Peyer's patch (tissue), 4 donors: ENCODE measurements around the gene PLXNA4. TPM values are rescaled to one million over a fixed set of nuclear protein-coding genes. Genes with fewer than 3 reads are reported as not detected.

Source experiments
- DNase-seq, 3 donors: peaks; one replicate each; pipeline ENCODE4 v3.0.0-alpha.2; 2017 to 2019
- H3K27ac ChIP-seq, 4 donors: fragments of 200-600 bp; sonication (generic); one replicate each; pipeline ENCODE4 v1.5.1; 2016 to 2019
- H3K27me3 ChIP-seq, 2 donors: fragments of 200-600 bp; sonication (generic); one replicate each; pipeline ENCODE4 v1.5.1; 2019
- H3K36me3 ChIP-seq, 3 donors: fragments of 200-600 bp; sonication (generic); one replicate each; pipeline ENCODE4 v1.5.1; 2016 to 2019
- H3K4me1 ChIP-seq, 4 donors: fragments of 200-600 bp; sonication (generic); one replicate each; pipeline ENCODE4 v1.5.1; 2016 to 2019
- H3K4me3 ChIP-seq, 4 donors: fragments of 200-600 bp; sonication (generic); 1 replicate in 3 of 4; 2 replicates in 1 of 4; pipeline ENCODE4 v1.5.1; 2016 to 2019; ENCODE audit warnings: mild to moderate bottlenecking in 1 of 4
- H3K9me3 ChIP-seq, 4 donors: fragments of 200-600 bp; sonication (generic); one replicate each; pipeline ENCODE4 v1.5.1; 2016 to 2019; ENCODE audit warnings: mild to moderate bottlenecking in 1 of 4
- POLR2A ChIP-seq, 2 donors: fragments of 450-650 bp; IDR thresholded peaks; one replicate each; pipeline ENCODE4 v1.5.1; 2017; ENCODE audit warnings: antibody characterized with exemption in 2 of 2, mild to moderate bottlenecking in 2 of 2, moderate library complexity in 2 of 2
- total RNA-seq, 4 donors: library from RNA; depleted of rRNA; stranded (reverse); fragments of >200 nt; gene quantifications; one replicate each; pipeline ENCODE4 v1.1.0, GENCODE V29; 2016
- TF ChIP-seq, protein P1 (sequence below), 6 experiments: fragments of 450-650 bp in 4 of 6; fragments of 200-600 bp in 2 of 6; sonication (generic) in 1 of 6; IDR thresholded peaks; one replicate each; pipeline ENCODE4 v1.5.1; 2017 to 2019; ENCODE audit warnings: antibody characterized with exemption in 6 of 6, mild to moderate bottlenecking in 3 of 6, moderate library complexity in 1 of 6

PLXNA4 gene
- total RNA-seq, 4 donors from 2014 or later, result 1.4 to 3.8 (median 3.0) TPM

GRCh38 chr7:132472463-132473120 is 103.7 kb downstream of the PLXNA4 start:
- Histone ChIP-seq H3K27me3 (no peaks in the 10 kb centered on the region), H3K9me3 (no peaks in the 10 kb centered on the region), H3K4me3 (no peak overlapping the region), H3K36me3 (no peaks in the 10 kb centered on the region), H3K27ac (no peak overlapping the region), H3K4me1 (no peaks in the 10 kb centered on the region)
- TF ChIP-seq, protein P1, sequence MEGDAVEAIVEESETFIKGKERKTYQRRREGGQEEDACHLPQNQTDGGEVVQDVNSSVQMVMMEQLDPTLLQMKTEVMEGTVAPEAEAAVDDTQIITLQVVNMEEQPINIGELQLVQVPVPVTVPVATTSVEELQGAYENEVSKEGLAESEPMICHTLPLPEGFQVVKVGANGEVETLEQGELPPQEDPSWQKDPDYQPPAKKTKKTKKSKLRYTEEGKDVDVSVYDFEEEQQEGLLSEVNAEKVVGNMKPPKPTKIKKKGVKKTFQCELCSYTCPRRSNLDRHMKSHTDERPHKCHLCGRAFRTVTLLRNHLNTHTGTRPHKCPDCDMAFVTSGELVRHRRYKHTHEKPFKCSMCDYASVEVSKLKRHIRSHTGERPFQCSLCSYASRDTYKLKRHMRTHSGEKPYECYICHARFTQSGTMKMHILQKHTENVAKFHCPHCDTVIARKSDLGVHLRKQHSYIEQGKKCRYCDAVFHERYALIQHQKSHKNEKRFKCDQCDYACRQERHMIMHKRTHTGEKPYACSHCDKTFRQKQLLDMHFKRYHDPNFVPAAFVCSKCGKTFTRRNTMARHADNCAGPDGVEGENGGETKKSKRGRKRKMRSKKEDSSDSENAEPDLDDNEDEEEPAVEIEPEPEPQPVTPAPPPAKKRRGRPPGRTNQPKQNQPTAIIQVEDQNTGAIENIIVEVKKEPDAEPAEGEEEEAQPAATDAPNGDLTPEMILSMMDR (IDR thresholded peaks at IDR 0.05), result no peak
- no peak for TF ChIP-seq POLR2A (IDR thresholded peaks at IDR 0.05)
- DNase-seq, result no peak

DNA sequence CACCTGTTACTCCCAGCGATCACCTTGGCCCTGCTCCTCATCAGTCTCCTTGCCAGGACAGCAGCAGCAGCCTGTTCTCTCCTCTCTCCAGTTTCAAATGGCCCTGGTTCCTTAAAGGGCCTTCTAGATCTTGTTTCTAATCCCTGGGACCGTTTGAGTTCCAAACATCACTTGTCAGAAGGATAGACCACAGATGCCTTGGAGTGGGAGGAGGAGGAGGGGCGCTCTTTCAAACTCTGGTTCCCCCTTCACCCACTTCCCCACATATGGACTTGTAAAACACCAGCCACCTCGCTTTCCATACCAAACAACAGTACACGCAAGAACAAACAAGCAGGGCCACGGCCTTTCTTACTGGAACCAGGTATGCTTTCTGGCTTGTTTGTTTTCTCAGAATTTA is 104.8 kb downstream of the PLXNA4 start:
- H3K36me3 ChIP-seq, result no peaks in the 10 kb centered on the region
- no peak overlapping the region for H3K27ac ChIP-seq
- H3K27me3 ChIP-seq, result no peaks in the 10 kb centered on the region
- no peak for DNase-seq
- no peak overlapping the region for H3K4me3 ChIP-seq
- H3K9me3 ChIP-seq, result no peaks in the 10 kb centered on the region
- no peaks in the 10 kb centered on the region for H3K4me1 ChIP-seq
- TF ChIP-seq, protein P1 (IDR thresholded peaks at IDR 0.05), result no peak
- no peak for TF ChIP-seq POLR2A (IDR thresholded peaks at IDR 0.05)

DNA sequence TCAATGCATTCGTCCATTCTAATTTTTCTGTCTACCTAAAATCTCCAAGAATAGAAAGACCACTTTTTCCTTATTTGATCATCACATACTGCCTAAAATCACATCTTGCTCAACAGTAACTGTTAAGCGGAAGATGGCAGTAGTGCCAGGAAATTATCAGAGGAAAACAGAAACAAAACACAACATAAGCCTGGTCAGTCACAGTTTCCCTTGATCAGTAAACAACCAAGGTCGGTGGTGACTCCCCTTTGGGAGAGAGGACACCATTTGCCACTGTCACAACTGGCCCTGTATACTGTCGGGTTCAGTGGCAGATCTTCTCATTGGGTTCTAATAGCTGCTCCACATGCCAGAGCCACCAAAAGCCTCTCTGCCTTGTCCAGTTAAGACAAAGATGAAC is 106.6 kb downstream of the PLXNA4 start:
- Histone ChIP-seq H3K27ac (no peak overlapping the region), H3K27me3 (no peaks in the 10 kb centered on the region), H3K4me1 (no peaks in the 10 kb centered on the region), H3K9me3 (no peaks in the 10 kb centered on the region), H3K4me3 (no peak overlapping the region), H3K36me3 (no peaks in the 10 kb centered on the region)
- TF ChIP-seq, protein P1 (IDR thresholded peaks at IDR 0.05), result no peak
- TF ChIP-seq POLR2A (IDR thresholded peaks at IDR 0.05), result no peak
- DNase-seq, result no peak

- Histone ChIP-seq H3K36me3 (no peaks in the 10 kb centered on the region), H3K4me3 (no peak overlapping the region), H3K4me1 (no peaks in the 10 kb centered on the region), H3K9me3 (no peaks in the 10 kb centered on the region), H3K27ac (no peak overlapping the region), H3K27me3 (no peaks in the 10 kb centered on the region)
- TF ChIP-seq, protein P1 (IDR thresholded peaks at IDR 0.05), result no peak
- TF ChIP-seq POLR2A (IDR thresholded peaks at IDR 0.05), result no peak
- no peak for DNase-seq
Observed at GRCh38 chr7:132469264-132469663, 107.0 kb downstream of the PLXNA4 start.

GRCh38 chr7:132466367-132466766 is 109.9 kb downstream of the PLXNA4 start:
- no peak overlapping the region for H3K27ac ChIP-seq
- H3K9me3 ChIP-seq, result no peaks in the 10 kb centered on the region
- no peaks in the 10 kb centered on the region for H3K27me3 ChIP-seq
- no peak overlapping the region for H3K4me3 ChIP-seq
- H3K4me1 ChIP-seq, result no peaks in the 10 kb centered on the region
- no peak for DNase-seq
- TF ChIP-seq, protein P1 (IDR thresholded peaks at IDR 0.05), result no peak
- no peak for TF ChIP-seq POLR2A (IDR thresholded peaks at IDR 0.05)
- H3K36me3 ChIP-seq, result no peaks in the 10 kb centered on the region

- no peak for DNase-seq
- no peaks in the 10 kb centered on the region for H3K36me3 ChIP-seq
- no peaks in the 10 kb centered on the region for H3K9me3 ChIP-seq
- no peaks in the 10 kb centered on the region for H3K4me1 ChIP-seq
- H3K27me3 ChIP-seq, result no peaks in the 10 kb centered on the region
- H3K4me3 ChIP-seq, result no peak overlapping the region
- H3K27ac ChIP-seq, result no peak overlapping the region
- no peak for TF ChIP-seq POLR2A (IDR thresholded peaks at IDR 0.05)
- TF ChIP-seq, protein P1 (IDR thresholded peaks at IDR 0.05), result no peak
Observed at GRCh38 chr7:132465516-132465915, 110.8 kb downstream of the PLXNA4 start.
